Esophagus squamous epithelium (tissue), 5 donors: ENCODE results near the gene HYAL3. TPM values are rescaled to one million over a fixed set of nuclear protein-coding genes. Genes with fewer than 3 reads are reported as not detected.
"Not testable (repeated sequence)": the region's sequence is repeated elsewhere in the genome, so short reads cannot be mapped to it uniquely, and the experiment has no call there.

Source experiments
- DNase-seq: peaks from one replicate; lab custom pipeline; 2025; lab: John Stamatoyannopoulos, UW
- H3K27ac ChIP-seq, 4 donors: fragments of 200-600 bp; sonication (generic); one replicate each; pipeline ENCODE4 v1.5.1; 2016 to 2019; ENCODE audit warnings: mild to moderate bottlenecking in 1 of 4
- H3K27me3 ChIP-seq, 4 donors: fragments of 200-600 bp; sonication (generic); 1 replicate in 3 of 4; 2 replicates in 1 of 4; pipeline versions ENCODE4 v1.5.1 to v1.6.0; 2017 to 2021; ENCODE audit warnings: antibody characterized with exemption in 1 of 4
- H3K36me3 ChIP-seq, 3 donors: fragments of 200-600 bp; sonication (generic); one replicate each; pipeline ENCODE4 v1.5.1; 2016 to 2019
- H3K4me1 ChIP-seq, 3 donors: fragments of 200-600 bp; sonication (generic); one replicate each; pipeline ENCODE4 v1.5.1; 2017 to 2019
- H3K4me3 ChIP-seq, 4 donors: fragments of 200-600 bp; sonication (generic); 1 replicate in 3 of 4; 2 replicates in 1 of 4; pipeline ENCODE4 v1.5.1; 2016 to 2019; ENCODE audit warnings: mild to moderate bottlenecking in 2 of 4, moderate library complexity in 1 of 4
- H3K9me3 ChIP-seq, 3 donors: fragments of 200-600 bp; sonication (generic); one replicate each; pipeline ENCODE4 v1.5.1; 2016 to 2019
- CTCF ChIP-seq, 6 experiments: fragments of 450-650 bp in 4 of 6; fragments of 200-600 bp in 2 of 6; sonication (generic) in 2 of 6; IDR thresholded peaks; one replicate each; pipeline ENCODE4 v1.5.1; 2016 to 2019; ENCODE audit warnings: antibody characterized with exemption in 6 of 6, mild to moderate bottlenecking in 4 of 6, moderate library complexity in 4 of 6
- POLR2A ChIP-seq, 4 donors: fragments of 450-650 bp; IDR thresholded peaks; one replicate each; pipeline ENCODE4 v1.6.1; 2017; ENCODE audit warnings: antibody characterized with exemption in 4 of 4, mild to moderate bottlenecking in 4 of 4, moderate library complexity in 3 of 4
- WGBS, 2 donors: methylation state at CpG; one replicate each; pipeline ENCODE4 v1.1.5; 2018; 5-methylcytosine and 5-hydroxymethylcytosine counted together
- intact Hi-C: fragments of 100-400 bp; cut with DNase I; formaldehyde crosslinking; loops from one replicate; pipeline ENCODE4 v1.15.0; 2022
- total RNA-seq, 4 donors: library from RNA; depleted of rRNA; stranded (reverse); fragments of >200 nt; gene quantifications; one replicate each; pipeline ENCODE4 v1.1.0, GENCODE V29; 2016
- donor health status: DM: yes; HTN: yes; CAD: no.

Gene HYAL3
- total RNA-seq, 4 donors from 2014 or later, result 5.3 to 7.9 (median 5.8) TPM

- H3K27ac ChIP-seq, result peak overlapping the region; percentile 67 to 90 (median 88)
- H3K36me3 ChIP-seq, result peaks cover 0 to 6% (median 0%) of the 10 kb centered on the region in 3 donors
- H3K4me3 ChIP-seq, result no peak overlapping the region
- WGBS, 2 donors, result 49 to 53% methylated on average over 6 of the region's 6 CpGs
- intact Hi-C loops, result no loop called here
- peaks cover 22 to 85% (median 66%) of the 10 kb centered on the region in 3 donors for H3K4me1 ChIP-seq
- H3K9me3 ChIP-seq, result no peaks in the 10 kb centered on the region
- H3K27me3 ChIP-seq, result no peaks in the 10 kb centered on the region
- DNase-seq, result no peak
- no peak for TF ChIP-seq POLR2A (IDR thresholded peaks at IDR 0.05)
- no peak for TF ChIP-seq CTCF (IDR thresholded peaks at IDR 0.05)
Observed at GRCh38 chr3:50263478-50264382, 35.5 kb downstream of the HYAL3 start.

GRCh38 chr3:50262778-50263177 lies 36.4 kb downstream of the HYAL3 start:
- H3K27me3 ChIP-seq, result no peaks in the 10 kb centered on the region
- 72 to 90% methylated on average over 7 of the region's 7 CpGs for WGBS, 2 donors
- peaks cover 3 to 15% (median 6%) of the 10 kb centered on the region in 3 donors for H3K36me3 ChIP-seq
- peaks cover 18 to 85% (median 56%) of the 10 kb centered on the region in 3 donors for H3K4me1 ChIP-seq
- no peaks in the 10 kb centered on the region for H3K9me3 ChIP-seq
- TF ChIP-seq CTCF (IDR thresholded peaks at IDR 0.05), result no peak
- no peak for TF ChIP-seq POLR2A (IDR thresholded peaks at IDR 0.05)
- H3K4me3 ChIP-seq, result no peak overlapping the region
- intact Hi-C loops, result no loop called here
- DNase-seq, result no peak
- peak overlapping the region in 2 of 4 donors; percentile 29 to 38 for H3K27ac ChIP-seq

GRCh38 chr3:50262200-50262599 lies 37.0 kb downstream of the HYAL3 start:
- H3K36me3 ChIP-seq, result peaks cover 9 to 21% (median 12%) of the 10 kb centered on the region in 3 donors
- H3K27ac ChIP-seq, result peak overlapping the region in 3 of 4 donors; percentile 38 to 94 (median 92)
- H3K4me3 ChIP-seq, H3K27me3 ChIP-seq, H3K9me3 ChIP-seq, DNase-seq, intact Hi-C loops: not testable (repeated sequence)
- H3K4me1 ChIP-seq, result peaks cover 18 to 85% (median 54%) of the 10 kb centered on the region in 3 donors
- 86 to 92% methylated on average over 3 to 4 of the region's 4 CpGs for WGBS, 2 donors

- no peak for DNase-seq
- Histone ChIP-seq H3K4me3 (no peak overlapping the region), H3K4me1 (peaks cover 18 to 85% (median 53%) of the 10 kb centered on the region in 3 donors), H3K9me3 (no peaks in the 10 kb centered on the region), H3K27ac (peak overlapping the region; percentile 92 to 99 (median 96)), H3K36me3 (peaks cover 11 to 28% (median 19%) of the 10 kb centered on the region in 3 donors), H3K27me3 (no peaks in the 10 kb centered on the region)
- intact Hi-C loops, result no loop called here
- 71% methylated on average over 1 of the region's 2 CpGs; no CpG with 5 or more reads in 1 of the 2 donors for WGBS, 2 donors
- no peak for TF ChIP-seq POLR2A (IDR thresholded peaks at IDR 0.05)
- no peak for TF ChIP-seq CTCF (IDR thresholded peaks at IDR 0.05)
Observed at GRCh38 chr3:50261505-50261904, 37.7 kb downstream of the HYAL3 start.

- DNase-seq, result no peak
- peaks cover 11 to 33% (median 24%) of the 10 kb centered on the region in 3 donors for H3K36me3 ChIP-seq
- WGBS, 2 donors, result 75 to 80% methylated on average over 1 to 2 of the region's 5 CpGs
- TF ChIP-seq CTCF (IDR thresholded peaks at IDR 0.05) (no peak), POLR2A (IDR thresholded peaks at IDR 0.05) (no peak)
- H3K9me3 ChIP-seq, result no peaks in the 10 kb centered on the region
- H3K27ac ChIP-seq, result peak overlapping the region; percentile 92 to 99 (median 96)
- intact Hi-C loops, result no loop called here
- peaks cover 18 to 85% (median 48%) of the 10 kb centered on the region in 3 donors for H3K4me1 ChIP-seq
- H3K27me3 ChIP-seq, result no peaks in the 10 kb centered on the region
- H3K4me3 ChIP-seq, result peak overlapping the region in 3 of 4 donors; percentile 52 to 80 (median 63)
Observed at GRCh38 chr3:50260942-50261441, 38.2 kb downstream of the HYAL3 start.
